HTERT RPE-1 (cell line): ENCODE data around the gene TNS3.
"Not testable (repeated sequence)": the region's sequence is repeated elsewhere in the genome, so short reads cannot be mapped to it uniquely, and the experiment has no call there.

ENCODE experiments used
- in situ Hi-C: fragments of 300-500 bp; cut with MboI; formaldehyde crosslinking; loops from 4 replicates; pipeline ENCODE4 v1.14.3; 2020; ENCODE audit warnings: low sequenced_read_pairs

The TNS3 gene

DNA sequence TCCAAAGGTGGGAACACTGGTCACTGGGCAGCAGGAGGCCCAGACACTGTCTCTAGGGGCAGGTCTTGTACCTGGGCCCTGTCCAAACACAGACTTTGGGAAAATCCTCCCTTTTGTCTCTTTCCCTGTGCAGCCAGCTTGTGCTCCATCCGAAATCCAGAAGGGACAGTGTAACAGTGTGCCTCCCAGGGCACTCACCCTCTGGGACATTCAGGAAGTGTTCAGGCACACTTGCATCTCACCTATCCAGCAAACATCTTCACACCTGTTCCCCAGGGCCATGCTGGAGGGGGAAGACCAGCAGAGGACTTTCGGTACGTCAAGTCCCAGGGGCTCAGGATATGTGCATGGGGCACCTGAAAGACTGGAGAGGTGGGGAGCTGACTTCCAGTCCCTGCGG, 38.9 kb downstream of the TNS3 start:
- in situ Hi-C loops = no loop called here

DNA sequence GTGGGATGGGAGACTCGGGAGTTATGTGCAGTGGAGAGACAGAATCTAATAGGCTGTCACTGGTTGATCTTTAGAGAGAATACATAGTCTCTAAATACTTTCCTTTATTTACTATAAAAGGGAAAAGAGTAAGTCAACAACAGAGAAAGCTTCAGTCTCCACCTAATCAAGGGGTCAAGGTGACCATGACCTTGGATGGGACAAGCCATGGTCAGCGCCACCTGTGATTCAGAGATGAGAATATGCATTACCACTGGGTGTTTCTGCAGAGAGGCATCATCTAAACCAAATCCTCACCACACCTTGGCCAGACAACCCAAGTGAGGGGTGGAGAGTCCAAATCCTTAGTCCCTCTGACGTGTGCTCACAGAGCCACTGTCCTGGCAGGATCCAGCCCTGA, 39.9 kb downstream of the TNS3 start:
- in situ Hi-C loops = no loop called here

DNA sequence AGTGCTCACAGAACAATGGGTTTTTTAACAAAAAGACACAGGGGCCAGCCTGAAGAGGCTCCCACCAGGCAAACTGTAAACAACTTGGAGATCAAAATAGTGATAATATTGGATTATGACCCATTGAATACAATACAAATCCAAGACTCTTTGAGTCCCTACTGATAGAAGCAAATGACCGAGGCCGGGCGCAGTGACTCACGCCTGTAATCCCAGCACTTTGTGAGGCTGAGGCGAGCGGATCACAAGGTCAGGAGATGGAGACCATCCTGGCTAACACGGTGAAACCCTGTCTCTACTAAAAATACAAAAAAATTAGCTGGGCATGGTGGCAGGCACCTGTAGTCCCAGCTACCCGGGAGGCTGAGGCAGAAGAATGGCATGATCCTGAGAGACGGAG, 40.4 kb downstream of the TNS3 start:
- in situ Hi-C loops = not testable (repeated sequence)

DNA sequence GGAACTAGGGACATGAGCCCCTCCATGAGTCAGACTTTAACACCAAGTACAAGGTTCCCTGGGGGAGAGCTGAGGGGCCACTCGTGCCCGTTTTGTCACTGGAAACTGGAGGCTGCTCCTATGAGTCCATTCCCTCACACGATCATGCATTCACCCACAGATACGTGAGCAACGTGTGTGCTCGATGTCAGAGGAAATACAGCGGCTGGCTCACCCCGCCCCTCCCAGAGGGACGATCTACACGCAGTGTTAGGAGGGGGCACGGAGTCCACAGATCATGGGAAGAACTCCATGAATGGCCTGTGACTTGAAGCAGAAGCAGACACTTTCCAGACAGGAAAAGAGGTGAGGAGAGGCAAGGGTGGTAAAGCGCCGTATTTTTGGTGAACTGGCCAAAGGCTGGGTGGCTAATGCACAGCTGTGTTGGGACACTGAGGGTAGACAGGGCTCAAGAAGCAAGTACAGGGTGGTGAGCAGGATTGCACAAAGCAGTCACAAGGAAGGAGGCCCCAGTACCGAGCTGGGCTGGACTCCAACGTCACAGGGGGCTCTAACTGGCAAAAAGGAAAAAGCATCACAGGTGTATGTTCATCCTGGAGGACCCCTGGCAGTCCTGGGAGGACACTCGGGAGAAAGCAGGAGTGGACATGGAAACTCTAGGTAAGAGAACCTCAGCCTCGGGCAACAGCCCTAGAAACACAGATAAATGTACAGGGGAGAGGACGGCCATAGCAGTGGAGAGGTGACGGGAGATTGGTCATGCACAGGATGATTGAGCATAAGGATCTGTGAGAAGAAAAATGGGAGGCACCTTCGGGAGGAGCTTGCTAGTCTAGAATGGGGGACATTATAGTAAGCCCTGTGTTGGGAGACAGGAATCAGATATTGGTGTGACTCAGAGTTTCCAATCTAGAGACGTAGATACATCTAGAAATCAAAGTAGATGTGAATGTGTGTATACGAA, 41.2 kb downstream of the TNS3 start:
- in situ Hi-C loops = no loop called here

DNA sequence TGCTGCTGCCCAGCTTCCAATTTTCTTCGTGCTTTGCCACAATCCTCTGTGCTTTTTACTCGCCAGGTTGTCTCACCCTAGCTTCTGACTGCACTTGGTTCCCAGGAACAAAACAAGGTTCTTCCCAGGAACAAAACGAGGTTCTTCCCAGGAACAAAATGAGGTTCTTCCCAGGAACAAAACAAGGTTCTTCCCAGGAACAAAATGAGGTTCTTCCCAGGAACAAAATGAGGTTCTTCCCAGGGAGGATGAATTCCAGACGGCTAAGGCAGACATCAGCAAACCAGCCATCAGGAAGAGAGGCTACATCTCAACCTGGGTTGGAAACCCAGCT, 41.9 kb downstream of the TNS3 start:
- in situ Hi-C loops = no loop called here

DNA sequence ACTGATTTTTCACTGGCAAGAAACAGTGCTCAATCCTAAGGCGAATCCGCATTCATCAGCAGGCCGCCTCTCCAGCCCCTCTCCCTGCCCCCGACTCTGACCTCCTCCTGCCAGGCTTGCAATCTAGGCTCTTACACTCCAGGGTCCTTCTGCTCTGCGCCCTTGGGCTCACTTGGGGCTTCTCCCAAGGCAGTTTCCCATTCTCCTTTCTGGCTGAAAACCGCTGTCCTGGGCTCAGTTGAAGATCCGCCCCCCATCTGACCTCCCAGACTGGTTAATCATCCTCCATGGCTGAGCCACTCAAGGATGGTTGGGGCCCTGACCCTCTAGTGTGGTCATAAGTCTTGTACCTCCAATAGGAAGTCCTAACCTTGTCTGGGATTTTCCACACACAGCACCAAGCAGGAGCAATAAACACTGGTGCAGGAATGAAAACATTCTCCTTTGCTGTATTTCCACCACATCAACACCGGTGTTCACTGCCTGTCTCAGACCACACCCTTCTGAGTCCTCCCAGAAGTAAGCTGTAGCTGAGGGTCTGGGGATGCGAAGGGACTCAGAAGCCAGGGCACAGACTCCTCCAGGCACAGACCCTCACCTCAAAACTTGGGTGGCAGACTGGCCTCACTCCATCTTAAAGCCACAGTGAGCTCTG, 42.4 kb downstream of the TNS3 start:
- in situ Hi-C loops = no loop called here

DNA sequence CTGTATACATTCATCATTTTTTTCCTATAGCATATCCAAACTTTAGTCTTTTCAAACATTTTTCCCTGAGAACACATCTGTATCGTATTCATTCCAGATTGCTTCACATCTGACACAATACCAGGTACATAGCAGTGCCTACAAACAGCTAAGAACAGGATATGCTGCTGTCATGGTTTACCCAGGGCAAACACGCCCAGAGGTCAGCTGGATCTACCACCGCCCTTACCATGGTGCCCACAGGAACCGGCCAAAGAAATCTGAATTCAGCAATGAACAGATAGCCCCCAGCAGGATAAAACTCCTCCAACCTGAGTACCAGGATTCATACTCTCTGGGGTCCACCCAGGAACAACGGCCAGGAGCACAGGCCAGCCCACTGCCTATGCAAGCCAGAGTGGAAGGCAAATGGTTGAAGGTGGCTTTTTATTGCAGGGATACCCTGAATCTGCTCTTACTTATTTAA, 43.0 kb downstream of the TNS3 start:
- in situ Hi-C loops = no loop called here

DNA sequence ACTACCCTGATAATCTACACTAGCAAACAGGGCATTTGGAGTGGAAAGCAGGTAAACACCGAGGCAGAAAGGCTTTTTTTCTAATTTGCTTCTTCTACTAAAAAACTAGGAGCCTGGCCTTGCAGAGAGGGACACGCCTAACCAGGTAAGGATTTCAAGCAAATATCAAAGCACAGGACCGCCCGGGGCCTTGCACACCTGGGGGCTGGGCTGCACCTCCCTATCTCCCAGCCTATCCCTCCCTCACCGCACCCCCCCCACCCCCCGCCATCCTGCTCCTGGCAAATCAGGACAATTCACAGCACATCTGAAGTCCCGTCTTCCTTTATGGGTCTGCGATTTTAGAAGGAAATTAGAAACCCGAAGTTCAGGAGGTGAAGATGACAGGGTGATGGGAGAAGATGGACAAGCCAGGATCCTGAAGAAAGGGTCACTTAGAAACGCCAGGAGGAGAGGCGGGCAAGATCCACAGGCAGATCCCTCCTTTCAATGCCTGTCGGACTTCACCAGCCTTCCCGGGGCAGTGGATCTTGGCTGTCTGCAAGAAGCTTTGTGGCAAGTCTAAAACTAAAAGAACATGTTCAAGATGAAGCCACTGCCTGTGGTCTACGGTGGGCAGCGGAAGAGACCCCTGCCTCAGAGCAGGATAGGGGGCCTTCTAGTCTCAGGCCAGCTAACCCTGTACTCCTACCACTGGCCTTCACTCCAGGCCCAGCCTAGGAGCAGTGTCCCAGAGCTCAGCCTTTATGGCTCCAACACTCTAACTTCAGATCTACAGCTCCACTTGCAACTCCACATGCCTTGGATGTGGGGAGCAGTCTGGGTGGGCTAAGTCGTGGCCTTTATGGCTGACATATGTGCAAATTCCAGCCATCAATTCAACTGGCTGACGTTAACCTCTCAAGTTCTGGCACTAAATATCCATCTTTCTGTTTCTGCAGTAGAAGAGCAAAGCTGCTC, 43.9 kb downstream of the TNS3 start:
- in situ Hi-C loops = no loop called here

DNA sequence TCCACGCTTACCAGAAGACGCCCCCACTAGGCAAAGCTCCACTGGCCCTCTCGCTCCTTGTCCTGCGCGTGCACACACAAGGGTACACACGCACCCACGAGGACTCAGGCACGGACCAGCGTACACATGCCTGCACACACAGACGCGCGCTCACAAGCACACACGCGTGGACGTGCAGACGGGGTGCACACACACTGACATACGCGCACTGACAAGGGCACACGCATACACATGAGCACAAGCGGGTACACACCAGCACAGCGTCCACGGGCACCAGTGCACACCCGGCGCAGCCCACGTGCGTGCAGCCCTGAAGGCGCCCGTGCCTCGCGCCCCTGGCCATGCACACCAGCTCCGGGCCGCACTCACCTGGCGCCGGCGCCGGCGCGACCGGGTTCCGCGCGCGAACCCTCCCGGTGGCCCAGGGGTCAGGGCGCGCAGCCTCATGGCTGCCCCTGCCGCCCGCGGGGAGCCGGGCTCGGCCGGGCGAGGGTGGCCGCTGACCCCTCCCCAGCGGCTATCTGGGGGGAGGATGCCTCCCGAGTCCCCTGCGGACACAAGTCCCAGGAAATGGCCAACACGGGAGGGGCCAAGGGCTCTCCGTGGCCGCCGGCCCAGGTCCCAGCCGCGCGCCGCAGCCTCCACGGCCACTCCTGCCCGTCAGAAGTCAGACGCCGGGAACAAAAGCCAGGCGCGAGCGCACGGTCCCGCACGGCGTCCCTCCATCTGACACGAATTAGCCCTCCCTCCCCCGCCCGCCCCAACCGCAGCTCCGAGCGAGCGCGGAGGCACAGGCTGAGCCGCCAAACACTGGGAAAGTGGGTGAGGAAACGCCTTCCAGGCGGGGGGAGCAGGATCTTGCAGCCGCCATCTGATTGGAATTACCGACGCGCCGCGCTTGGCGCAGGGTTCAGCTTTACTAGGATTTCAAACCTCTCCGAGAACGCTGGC, 45.0 kb downstream of the TNS3 start:
- in situ Hi-C loops = no loop called here

DNA sequence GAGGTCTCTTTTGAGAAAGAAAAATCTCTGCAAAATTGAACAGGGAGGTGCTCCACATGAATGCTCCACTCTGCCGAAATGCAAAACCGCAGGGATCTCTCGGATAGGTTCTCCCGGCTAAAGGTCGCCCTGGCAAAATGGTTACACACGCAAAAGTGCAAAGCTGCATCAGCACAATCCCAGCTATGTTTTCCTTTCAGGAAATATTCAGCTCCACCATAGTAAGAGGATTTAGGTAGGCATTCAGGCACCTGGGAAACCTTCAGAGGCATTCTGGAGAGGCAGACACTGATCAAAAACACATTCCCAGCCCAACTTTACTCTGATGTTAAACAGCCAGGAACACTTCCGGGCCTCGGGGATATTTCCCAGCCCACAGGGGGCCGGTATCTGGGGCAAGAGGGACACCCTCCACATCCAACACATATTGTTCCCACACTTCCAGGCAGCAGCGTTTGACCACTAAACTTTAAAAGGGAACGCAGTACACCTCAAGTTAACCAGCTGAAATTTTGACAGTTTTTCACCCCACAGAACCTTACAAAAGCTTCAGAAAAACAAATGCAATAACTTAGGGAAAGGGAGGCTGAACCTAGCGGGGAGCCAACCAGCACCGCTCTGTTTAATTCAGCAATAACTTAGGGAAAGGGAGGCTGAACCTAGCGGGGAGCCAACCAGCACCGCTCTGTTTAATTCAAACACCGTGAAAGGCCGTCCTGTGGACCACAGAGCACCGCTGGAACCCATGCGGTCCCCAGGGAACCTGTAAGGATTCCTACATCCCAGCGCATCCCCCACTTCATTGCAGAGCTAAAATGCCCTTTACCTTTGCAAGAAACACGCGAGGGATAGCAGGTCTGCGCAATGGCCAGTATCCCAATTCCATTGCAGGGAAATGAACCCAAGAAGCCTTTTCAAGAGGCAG, 45.9 kb downstream of the TNS3 start:
- in situ Hi-C loops = no loop called here

DNA sequence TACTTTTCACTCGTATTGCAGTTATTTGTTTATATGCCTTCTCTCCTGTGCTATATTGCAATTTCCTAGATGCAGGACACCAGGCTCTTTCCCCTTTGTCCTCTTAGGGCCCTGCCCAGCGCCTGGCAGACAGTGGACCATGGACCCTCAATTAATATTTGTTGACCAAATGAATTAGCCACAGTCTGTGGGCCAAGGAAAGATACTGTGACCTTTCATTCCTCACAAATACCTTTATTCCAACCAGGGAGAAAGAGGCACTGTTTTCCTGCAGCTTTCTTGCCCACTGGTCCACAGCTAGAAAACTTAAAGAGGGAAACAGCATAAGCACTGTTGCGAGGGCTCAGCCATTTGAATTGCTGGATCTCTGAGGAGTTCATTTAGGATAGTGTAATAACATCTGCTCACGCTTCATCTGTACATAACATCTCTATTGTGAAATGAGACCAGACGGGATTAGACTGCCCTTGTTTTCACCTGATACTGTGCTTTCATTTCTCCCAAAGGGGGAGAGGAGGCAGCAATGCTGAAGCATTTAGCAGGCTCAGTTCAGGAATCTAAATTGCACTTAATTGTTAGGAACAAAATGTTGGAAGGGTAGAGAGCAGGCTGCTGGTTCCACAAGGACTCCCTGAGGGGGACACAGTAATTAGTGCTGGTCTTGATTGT, 46.7 kb downstream of the TNS3 start:
- in situ Hi-C loops = no loop called here

DNA sequence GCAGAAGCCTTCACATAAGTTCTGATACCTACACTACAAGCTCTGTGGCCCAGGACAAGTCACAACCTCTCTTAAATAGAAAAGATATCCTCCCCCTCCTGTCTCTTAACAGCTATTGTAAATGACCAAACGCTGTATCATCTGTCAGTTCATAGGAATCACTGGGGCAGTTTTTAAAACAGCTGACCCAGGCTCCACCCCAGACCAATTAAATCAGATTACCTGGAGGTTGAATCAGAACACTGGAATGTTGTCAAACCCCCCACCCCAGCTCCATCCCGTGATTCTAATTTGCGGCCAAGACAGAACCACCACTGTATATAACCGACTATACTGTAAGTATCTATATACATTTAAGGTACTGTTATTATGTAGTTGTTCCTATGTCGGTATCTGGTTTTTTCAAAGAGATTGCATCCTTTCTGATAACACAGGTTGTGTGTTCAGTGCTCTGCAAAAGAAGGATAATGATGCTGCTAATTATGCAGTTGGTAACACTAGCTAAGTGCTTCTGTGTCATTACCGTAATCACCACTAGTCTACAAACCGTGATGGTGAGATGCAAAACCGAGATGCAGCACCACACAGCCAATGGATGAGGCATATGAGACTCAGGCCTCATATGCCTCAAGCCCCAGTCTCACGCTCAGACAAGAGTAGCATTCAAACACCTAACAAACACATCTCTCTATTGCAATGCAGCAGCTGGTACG, 47.4 kb downstream of the TNS3 start:
- in situ Hi-C loops = no loop called here

DNA sequence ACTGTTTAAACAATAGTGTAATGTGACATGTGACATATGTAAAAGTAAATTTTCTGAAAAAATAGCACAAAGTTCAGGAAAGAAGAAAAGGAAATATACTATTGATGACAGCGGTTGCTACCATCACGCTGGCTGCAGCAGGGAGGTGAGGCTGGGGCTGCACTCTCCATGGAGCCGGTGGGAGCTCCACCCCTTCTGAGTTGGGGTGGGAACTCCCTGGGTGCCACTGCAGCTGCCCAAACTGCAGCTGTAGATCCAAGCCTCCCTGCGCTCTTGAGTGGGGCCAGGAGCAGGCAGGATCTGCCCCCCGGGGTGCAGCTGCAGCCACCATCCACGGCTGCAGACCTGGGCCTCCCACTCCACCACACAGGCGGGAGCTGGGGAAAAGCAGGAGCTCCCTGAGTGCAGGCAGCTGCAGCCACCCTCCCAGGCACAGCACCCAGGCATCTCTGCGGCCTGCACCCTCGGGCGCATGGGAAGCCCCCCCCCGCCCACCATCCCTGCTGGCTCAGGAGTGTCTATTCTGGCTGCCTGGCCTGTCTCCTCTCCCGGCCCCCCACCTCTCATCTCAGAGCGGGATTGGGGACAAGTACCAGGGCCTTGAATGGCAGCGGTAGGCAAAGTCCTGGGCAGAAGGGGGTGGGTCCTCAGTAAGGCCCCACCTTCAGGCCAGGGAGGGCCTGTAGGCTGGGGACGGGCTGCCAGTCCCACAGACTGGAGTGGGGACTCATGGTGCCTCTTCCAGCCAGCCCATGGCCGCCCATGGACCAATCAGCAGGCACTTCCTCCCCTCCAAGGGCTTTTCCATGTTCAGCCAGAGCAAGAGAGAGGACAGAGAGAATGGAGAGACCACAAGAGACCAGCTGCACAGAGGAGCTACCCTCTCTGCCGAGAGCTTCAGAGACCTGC, 50.1 kb downstream of the TNS3 start:
- in situ Hi-C loops = no loop called here

DNA sequence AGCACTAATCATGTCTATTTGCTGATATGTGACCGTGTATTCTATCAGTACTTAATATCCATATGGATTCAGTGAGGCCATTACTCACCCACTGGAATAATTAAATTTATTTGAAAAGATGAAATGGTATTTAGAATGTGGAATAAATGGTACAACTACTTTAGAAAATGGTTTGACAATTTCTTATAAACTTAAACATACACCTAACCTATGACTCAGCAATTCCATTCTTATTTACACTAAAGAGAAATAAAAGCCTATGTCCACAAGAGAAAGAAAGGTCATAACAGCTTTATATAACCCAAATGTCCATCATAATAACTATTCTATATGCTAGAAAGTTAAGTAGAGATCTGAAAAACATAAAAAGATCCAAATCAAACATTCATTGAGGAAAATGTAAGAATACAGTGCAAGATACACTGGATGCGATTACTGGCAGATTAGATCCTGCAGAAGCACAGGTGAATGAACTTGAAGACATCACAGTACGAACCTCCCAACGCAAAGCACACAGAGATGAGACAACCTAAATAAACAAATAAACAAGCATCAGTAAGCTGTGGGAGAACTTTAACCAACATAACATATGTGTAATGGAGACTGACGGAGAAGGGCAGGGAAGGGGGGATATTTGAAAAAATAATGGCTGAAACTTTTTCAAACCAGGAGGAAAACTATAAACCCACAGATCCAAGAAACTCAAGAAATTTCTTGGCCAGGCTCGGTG, 51.9 kb downstream of the TNS3 start:
- in situ Hi-C loops = no loop called here

DNA sequence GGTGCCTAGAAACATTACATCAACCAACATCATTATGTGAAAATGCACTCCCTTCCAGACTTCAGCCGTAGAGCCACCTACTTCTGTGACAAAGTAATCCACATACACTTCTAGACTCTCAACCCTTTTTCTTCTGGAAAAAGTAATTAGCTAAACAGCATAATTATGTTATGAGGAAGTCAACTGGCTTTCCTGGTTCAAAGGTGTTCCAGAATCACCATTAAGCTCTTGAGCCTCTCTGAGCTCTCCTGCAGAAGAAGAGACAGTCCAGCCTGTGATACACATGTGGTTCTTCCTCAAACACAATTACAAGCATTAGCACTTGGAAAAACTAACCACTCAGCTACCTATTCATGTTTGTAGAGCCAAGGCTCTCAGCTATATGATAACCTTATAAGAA, 52.5 kb downstream of the TNS3 start:
- in situ Hi-C loops = no loop called here

DNA sequence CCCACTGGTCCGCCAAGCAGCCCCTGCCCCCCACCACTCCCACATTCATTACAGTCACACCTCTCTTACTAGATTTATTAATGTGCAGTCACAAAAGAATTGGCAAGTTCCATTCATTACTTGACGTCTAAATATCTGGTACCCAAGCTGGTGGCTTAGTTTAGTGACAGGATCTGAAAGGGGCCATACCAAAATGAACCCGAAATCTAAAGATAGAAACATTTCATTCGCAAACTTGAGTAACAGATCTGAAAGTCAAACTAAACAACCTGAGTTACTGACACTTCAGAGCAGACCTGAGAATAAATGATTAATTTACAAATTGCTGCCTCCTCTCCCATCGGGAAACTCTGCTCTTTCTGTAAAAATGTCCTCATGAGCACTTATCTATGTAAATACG, 53.4 kb downstream of the TNS3 start:
- in situ Hi-C loops = no loop called here
